Hindlimb muscle (tissue), 1 donor: ENCODE data around the gene MEX3D. TPM values are rescaled to one million over a fixed set of nuclear protein-coding genes. Genes with fewer than 3 reads are reported as not detected.

ENCODE experiments used
- DNase-seq: peaks from one replicate; pipeline ENCODE4 v3.0.0-alpha.2; 2013
- polyA plus RNA-seq: library from polyadenylated mRNA; unstranded; fragments of 120-200 nt; gene quantifications from one replicate; pipeline ENCODE4 v1.2.1, GENCODE V29; 2013; ENCODE audit not compliant: insufficient read length

Gene MEX3D
- 30.4 TPM for polyA plus RNA-seq

- peak; percentile 81 for DNase-seq
These were observed at the start of gene MEX3D for GRCh38 chr19:1568320-1569019. TSS of gene MEX3D (minus strand) at chr19:1568325. CDS start at chr19:1568058, 267 bp downstream.

- DNase-seq, result no peak
These were observed 48.8 kb upstream of the MEX3D start for GRCh38 chr19:1616875-1617274.

- no peak for DNase-seq
These were observed 48.3 kb upstream of the MEX3D start for GRCh38 chr19:1616396-1616795.

GRCh38 chr19:1615156-1615765 is 47.1 kb upstream of the MEX3D start:
- DNase-seq, result no peak

- DNase-seq, result no peak
These were observed 45.9 kb upstream of the MEX3D start for GRCh38 chr19:1613808-1614570.

GRCh38 chr19:1613146-1613545 is 45.0 kb upstream of the MEX3D start:
- no peak for DNase-seq

GRCh38 chr19:1612114-1613086 is 44.3 kb upstream of the MEX3D start:
- no peak for DNase-seq

GRCh38 chr19:1611353-1611752 is 43.2 kb upstream of the MEX3D start:
- DNase-seq, result no peak

- DNase-seq, result no peak
These were observed 42.5 kb upstream of the MEX3D start for GRCh38 chr19:1610579-1610978.

- DNase-seq, result no peak
These were observed 41.8 kb upstream of the MEX3D start for GRCh38 chr19:1609680-1610474.

- DNase-seq, result no peak
These were observed 40.9 kb upstream of the MEX3D start for GRCh38 chr19:1609103-1609396.

GRCh38 chr19:1608359-1609102 is 40.4 kb upstream of the MEX3D start:
- no peak for DNase-seq

- DNase-seq, result no peak
These were observed 38.1 kb upstream of the MEX3D start for GRCh38 chr19:1606138-1606651.

- DNase-seq, result peak; percentile 96
These were observed 37.4 kb upstream of the MEX3D start, which contains the start of gene UQCR11 for GRCh38 chr19:1605236-1606137. TSS of gene UQCR11 (minus strand) at chr19:1605462. CDS start at chr19:1605409, 53 bp downstream.

GRCh38 chr19:1602091-1602707 is 34.1 kb upstream of the MEX3D start:
- DNase-seq, result no peak

GRCh38 chr19:1601613-1602064 is 33.5 kb upstream of the MEX3D start:
- DNase-seq, result no peak

- no peak for DNase-seq
These were observed 31.3 kb upstream of the MEX3D start for GRCh38 chr19:1599460-1599846.

- DNase-seq, result no peak
These were observed 30.8 kb upstream of the MEX3D start for GRCh38 chr19:1598777-1599459.

- DNase-seq, result no peak
These were observed 25.3 kb upstream of the MEX3D start for GRCh38 chr19:1593501-1593772.
